ENCODE data around the gene ISG20L2.

ISG20L2 gene

DNA sequence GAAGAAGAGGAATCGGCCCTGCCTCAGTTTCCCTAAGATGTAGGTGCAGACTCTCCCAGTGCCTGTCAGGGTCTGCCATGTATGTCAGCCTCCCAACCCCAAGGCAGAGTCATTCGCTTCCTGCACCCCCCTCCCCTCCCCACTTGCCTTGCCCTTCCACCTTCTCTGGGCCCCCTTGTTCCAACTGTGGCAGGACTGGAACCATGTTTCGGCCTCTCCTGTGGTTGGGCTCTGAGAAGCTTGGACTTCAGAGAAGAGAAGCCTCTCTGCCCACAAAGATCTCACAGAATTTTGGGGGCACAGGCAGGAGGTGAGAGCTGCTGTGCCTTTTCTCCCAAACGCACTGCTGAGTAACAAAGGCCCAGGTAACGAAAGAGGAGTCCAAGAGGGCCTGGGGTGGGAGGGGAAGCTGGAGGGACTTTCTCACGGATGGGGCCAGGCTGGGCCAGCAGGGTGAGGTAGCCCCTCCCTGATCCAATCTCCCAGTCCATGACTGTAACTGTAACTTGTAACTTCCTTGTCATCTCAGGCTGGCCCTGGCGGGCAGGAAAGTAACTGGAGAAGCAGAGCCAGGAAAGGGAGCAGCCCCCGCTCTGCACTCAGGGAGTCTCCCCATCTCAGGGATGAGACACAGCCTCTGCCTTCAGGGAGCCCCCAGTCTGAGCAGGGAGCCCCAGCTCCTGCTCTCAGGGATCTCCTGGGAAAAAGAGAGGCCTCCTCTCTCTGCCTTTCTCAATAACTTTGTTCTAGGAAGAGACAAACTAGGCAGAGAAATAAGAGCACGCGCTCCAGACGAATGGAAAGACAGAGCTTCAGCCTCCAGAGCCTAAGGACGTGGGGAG lies 34.5 kb downstream of the ISG20L2 start:
- Mint-ChIP-seq H3K36me3 (peaks cover 6% of the 10 kb centered on the region), H3K4me3 (no peak overlapping the region), H3K4me1 (peaks cover 30% of the 10 kb centered on the region), H3K9me3 (no peaks in the 10 kb centered on the region), H3K27ac (no peak overlapping the region)
- no peak for ATAC-seq
- DNase-seq (ENCODE audit: low spot score in 2 of 2), result no peak

DNA sequence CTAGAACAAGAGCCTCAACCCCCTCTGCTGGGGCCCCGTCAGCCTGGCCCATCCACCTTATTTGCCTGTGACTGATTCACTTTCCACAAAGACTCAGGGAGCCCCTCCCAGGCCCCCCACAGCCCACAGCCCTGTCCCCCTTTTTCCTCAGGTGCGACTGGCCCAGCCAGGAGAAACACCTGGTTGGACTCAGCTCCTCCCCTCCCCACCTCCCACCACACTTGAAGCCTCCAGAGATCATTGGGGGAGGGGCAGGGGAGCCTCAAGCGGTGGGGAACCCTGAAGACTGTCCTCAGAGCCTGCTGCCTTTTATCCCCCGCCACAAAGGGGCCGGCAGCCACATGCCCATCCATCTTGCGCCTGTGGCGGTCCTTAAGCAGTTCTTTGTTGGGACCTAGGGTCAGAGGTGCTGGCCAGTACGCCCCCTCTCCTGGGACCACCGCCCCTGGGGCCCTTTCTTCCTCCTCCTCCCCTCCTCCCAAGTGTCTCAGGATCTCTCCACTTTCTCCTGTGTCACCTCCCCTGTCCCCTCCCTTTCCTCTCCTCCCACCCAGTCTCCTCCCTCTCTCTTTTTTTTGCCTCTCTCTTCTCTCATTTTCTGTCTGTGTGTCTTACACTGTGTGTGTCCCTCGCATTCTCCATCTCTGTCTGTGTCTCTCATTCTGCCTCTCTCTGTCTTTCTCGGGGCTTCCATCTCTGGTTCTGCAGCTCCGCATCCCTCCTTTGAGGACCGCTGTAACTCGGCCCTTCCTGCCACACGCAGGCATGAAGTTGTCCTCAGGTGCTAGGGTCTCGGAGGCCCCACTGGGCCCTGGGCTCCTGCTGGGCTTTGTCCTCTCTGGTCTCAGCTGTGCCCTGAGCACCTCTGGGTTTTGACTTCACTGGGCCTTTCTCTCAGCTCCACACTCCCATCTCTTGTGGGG lies 35.4 kb downstream of the ISG20L2 start:
- DNase-seq (ENCODE audit: low spot score in 2 of 2) (no peak), ATAC-seq (no peak)
- H3K27ac Mint-ChIP-seq, result no peak overlapping the region
- H3K4me1 Mint-ChIP-seq, result peaks cover 30% of the 10 kb centered on the region
- H3K4me3 Mint-ChIP-seq, result no peak overlapping the region
- no peaks in the 10 kb centered on the region for H3K36me3 Mint-ChIP-seq
- no peaks in the 10 kb centered on the region for H3K9me3 Mint-ChIP-seq

DNA sequence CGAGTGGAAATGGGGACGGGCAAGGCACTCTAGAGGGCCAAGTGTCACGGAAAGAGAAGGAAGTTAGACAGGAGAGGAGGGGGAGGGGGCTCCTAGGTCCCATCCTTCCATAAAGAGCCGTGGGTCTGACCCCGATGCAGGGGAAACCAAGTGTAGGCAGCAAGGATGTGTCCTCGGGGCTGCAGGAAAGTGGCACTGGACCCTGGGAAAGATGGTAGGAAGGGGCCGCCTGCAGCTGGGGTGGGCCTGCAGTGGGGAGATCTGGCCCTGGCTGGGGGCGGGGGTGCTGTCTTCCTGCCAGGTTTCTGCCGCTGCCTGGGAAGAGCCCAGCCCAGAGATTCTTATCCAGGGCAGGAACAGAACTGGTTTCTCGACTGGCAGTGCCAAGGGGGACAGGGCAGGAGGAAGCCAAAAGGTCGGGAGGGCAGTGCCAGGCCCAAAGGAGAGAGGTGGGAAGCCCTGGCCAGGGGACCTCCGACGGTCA lies 36.1 kb downstream of the ISG20L2 start:
- H3K4me1 Mint-ChIP-seq, result peaks cover 30% of the 10 kb centered on the region
- H3K9me3 Mint-ChIP-seq, result no peaks in the 10 kb centered on the region
- H3K36me3 Mint-ChIP-seq, result no peaks in the 10 kb centered on the region
- no peak overlapping the region for H3K27ac Mint-ChIP-seq
- DNase-seq (ENCODE audit: low spot score in 2 of 2) (no peak), ATAC-seq (no peak)
- no peak overlapping the region for H3K4me3 Mint-ChIP-seq

DNA sequence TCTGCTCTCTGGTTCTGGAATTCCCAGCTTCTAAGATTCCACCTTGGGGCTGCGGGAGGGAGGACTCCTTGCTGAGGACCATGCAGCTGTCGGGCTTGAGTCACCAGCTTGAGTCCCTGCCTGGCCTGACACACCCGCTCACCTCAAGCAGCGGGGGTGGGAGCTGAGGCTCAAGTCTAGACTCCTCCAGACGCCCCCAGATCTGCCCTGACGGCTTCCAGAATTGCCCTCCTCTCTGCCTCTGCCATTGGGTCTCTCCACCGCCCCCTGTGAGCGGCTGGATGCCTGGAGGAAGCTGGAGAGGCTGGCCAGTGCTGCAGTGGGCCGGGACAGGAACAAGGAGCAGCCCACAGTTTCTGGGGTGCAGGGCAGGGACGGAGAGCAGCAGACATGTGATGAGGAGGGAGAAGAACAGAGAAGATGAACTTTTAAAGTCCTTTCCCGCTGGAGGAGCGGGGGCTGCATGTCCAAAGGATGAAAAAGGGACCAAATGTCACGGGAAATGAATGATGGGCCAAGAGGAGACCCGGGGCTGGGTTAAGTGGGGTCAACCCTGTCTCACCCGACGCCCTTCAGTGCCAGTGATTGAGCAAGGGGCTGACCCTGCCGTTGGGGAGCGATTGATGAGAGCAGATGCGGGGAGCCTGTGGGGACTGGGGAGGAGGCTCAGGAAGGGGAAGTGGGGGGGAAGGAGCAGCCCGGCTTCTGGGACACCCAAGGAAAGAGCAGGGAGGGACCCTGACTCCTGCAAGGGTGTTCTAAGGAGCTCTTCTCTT lies 36.7 kb downstream of the ISG20L2 start:
- Mint-ChIP-seq H3K4me3 (no peak overlapping the region), H3K27ac (no peak overlapping the region), H3K4me1 (peaks cover 30% of the 10 kb centered on the region), H3K36me3 (no peaks in the 10 kb centered on the region), H3K9me3 (no peaks in the 10 kb centered on the region)
- ATAC-seq (no peak), DNase-seq (ENCODE audit: low spot score in 2 of 2) (no peak)

DNA sequence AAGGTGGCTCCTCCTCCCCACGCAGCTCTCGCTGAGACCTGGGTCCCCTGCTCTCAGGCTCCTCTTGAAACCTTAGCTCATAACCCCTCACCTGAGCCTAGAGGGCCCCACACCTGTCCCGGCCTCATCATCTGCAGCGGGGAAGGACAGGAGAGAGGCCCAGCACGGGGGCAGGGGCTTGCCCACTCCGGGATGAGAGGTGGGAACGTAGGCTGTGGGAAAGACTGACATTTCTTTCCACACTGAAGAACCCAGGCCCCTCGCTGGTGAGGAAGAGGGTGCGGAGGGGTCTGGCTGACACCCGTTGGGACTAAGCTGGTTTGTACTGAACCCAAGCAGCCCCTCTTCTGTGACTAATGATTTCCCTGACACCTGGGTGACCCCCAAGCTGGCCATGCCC lies 37.4 kb downstream of the ISG20L2 start:
- H3K4me3 Mint-ChIP-seq, result no peak overlapping the region
- no peaks in the 10 kb centered on the region for H3K36me3 Mint-ChIP-seq
- H3K9me3 Mint-ChIP-seq, result no peaks in the 10 kb centered on the region

DNA sequence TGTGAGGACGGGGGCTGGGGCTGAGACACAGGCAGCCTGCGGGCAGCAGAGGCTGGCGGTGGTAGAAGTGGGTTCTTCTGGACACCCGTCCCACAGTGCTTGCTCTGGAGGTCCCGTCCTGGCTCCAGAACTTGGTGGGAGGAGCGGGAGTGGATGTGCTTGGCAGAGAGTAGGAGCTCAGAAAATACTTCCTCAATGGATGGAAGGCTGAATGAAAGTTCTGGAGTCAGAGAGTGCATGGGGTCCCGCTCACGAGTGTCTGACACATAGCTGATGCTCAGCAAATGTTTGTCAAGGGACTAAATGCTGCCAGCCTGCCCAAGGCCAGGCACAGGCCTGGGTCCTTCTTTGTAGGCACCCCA lies 37.9 kb downstream of the ISG20L2 start:
- H3K4me3 Mint-ChIP-seq, result no peak overlapping the region

More for the DNA sequence above, 37.4 kb downstream of the ISG20L2 start:
- no peak overlapping the region for H3K27ac Mint-ChIP-seq
- no peak for DNase-seq (ENCODE audit: low spot score in 2 of 2)
- ATAC-seq, result no peak
- H3K4me1 Mint-ChIP-seq, result peaks cover 30% of the 10 kb centered on the region

DNA sequence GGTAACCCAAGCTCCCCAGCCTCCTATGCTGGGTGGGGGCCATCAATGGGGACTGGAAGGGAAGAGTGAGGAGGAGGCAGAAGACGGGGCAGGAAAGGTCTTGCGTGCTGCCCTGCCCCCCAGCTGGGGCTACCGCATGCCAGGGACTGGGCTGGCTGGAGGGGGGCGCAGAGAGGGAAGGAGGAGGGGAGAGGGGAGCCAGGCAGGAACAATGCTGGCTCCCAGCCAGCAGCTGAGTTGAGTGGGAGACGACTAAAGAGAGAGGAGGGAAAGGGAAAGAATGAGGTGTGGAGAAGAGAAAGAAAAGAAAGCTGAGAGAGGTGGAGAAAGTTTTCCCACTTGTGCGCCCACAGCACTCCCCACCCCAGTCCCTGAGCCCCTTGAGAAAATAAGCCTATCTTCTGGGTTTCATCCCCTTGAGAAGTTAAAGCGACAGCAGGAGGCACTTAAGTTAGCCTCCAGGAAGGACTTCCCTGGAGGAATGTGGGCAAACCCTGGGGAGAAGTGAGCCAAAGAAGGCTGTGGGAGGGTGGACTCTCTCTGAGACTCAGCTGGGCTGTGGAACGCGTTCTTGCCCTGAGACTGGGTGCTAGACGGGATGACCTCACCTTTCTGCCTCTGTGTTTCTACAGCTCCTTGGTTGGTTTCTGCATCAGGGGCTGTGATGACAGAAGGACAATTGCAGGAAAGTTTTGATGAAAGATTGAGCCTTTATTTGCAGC lies 38.5 kb downstream of the ISG20L2 start:
- Mint-ChIP-seq H3K4me3 (peak overlapping the region; percentile 30), H3K27ac (no peak overlapping the region), H3K4me1 (peaks cover 30% of the 10 kb centered on the region), H3K36me3 (no peaks in the 10 kb centered on the region), H3K9me3 (no peaks in the 10 kb centered on the region)
- DNase-seq (ENCODE audit: low spot score in 2 of 2), result no peak
- ATAC-seq, result no peak

More for the DNA sequence above, 37.9 kb downstream of the ISG20L2 start:
- DNase-seq (ENCODE audit: low spot score in 2 of 2) (no peak), ATAC-seq (no peak)
- no peaks in the 10 kb centered on the region for H3K36me3 Mint-ChIP-seq
- peaks cover 30% of the 10 kb centered on the region for H3K4me1 Mint-ChIP-seq
- H3K9me3 Mint-ChIP-seq, result no peaks in the 10 kb centered on the region
- H3K27ac Mint-ChIP-seq, result no peak overlapping the region

DNA sequence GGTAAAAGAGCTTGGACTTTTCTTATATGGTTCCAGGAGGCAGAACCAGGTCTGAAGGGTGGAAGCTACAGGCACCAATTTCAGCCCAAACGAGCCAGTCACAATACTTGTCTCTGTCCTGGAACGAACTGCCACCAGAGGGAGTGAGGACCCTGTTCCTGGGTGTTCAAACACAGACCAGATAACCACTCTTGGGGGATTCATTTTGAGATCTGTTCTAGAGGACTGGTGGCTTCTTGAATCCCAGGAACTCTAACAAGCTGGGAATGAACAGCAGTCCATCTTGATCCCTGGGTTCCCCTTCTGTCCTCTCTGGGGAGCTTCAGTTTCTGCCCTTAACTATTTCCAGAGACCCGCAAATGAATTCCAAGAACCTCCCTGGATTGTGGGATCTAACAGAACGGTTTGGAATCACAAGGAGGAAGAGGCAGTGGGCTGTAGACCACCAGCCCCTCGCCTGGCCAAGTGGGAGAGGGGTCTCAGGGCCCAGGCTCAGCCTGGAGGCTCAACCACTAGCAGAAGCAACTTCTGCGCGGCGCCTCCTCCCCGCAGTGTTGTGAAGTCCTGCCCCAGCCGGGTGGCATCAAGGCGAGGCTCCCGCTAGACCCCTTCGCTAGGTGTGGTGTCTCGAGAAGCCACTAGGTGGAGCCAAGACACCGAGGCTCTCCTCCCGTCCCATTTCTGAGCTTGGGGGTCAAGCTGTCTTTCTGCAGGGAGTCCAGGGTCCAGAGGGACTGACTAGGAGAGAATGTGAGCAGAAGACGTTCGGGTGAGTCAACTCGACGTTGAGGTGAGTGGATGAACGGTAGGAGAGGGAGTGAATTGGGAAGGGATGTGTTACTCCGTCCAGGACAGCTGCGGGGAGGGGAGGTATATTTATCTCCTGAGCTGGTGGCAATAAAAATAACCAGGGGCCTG lies 39.3 kb downstream of the ISG20L2 start:
- H3K4me1 Mint-ChIP-seq, result peaks cover 37% of the 10 kb centered on the region
- no peak overlapping the region for H3K27ac Mint-ChIP-seq
- H3K4me3 Mint-ChIP-seq, result peak overlapping the region; percentile 30

DNA sequence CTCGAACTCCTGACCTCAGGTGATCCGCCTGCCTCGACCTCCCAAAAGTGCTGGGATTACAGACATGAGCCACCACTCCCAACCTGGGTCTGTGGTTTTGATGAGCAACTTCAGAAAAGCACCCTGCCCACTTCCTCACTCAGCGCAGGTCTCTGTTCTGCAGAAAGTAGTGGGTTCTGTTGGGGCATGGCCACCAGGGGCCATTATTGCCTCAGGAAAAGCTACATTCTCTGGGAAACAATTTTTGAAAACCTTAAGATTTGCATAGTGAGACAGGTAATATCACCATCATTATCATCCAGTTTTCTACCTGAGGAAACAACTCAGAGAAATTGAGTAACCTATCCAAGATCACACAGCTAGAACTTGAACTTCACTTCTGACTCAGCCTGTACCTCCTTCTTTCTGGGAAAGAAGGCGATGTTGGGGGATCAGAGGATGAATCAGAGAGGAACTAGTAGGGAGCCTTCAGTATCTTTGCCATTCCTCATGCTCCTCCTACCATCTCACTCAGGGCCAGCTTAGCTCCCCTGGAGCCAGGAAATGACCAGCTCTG lies 44.3 kb downstream of the ISG20L2 start:
- peaks cover 22% of the 10 kb centered on the region for H3K4me1 Mint-ChIP-seq
- H3K9me3 Mint-ChIP-seq, result no peaks in the 10 kb centered on the region
- peak overlapping the region; percentile 6 for H3K4me3 Mint-ChIP-seq

More for the DNA sequence above, 39.3 kb downstream of the ISG20L2 start:
- no peaks in the 10 kb centered on the region for H3K9me3 Mint-ChIP-seq
- DNase-seq (ENCODE audit: low spot score in 2 of 2) (peak; percentile 70 to 89), ATAC-seq (peak; percentile 96)
- H3K36me3 Mint-ChIP-seq, result no peaks in the 10 kb centered on the region

DNA sequence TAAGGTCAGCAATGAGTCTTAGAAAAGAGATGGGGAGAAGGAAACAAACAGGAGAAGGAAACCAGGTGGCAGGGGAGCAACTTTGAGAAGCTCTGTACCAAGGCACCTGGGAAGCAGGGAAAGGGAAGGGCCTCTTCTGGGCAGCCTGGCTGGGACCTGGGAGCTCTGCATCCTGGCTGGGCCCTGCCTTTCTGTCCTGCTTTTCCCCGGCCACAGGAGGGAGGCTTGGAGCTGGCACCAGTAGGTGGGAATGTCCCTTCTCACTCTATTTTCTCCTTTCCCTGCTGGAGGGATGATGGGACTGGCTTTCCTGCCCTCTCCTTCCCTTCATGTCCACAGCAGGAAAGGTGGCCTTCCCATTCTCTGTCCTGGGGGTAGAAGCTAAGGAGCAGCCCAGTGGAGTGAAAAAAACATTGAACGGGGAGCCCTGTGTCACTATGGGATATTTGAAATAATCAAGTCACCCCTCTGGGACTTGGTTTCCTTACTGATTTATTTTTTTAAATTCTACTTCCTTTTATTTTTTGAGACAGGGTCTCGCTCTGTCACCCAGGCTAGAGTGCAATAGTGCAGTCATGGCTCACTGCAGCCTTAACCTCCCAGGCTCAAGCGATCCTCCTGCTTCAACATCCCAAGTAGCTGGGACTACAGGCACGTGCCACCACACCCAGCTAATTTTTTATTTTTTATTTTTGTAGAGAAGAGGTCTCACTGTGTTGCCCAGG lies 46.2 kb downstream of the ISG20L2 start:
- ATAC-seq (no peak), DNase-seq (ENCODE audit: low spot score in 2 of 2) (no peak)
- Mint-ChIP-seq H3K36me3 (no peaks in the 10 kb centered on the region), H3K9me3 (no peaks in the 10 kb centered on the region), H3K27ac (no peak overlapping the region), H3K4me3 (no peak overlapping the region), H3K4me1 (peaks cover 29% of the 10 kb centered on the region)

More for the DNA sequence above, 44.3 kb downstream of the ISG20L2 start:
- DNase-seq (ENCODE audit: low spot score in 2 of 2), result no peak
- H3K36me3 Mint-ChIP-seq, result no peaks in the 10 kb centered on the region
- ATAC-seq, result peak; percentile 87
- peak overlapping the region; percentile 20 for H3K27ac Mint-ChIP-seq

DNA sequence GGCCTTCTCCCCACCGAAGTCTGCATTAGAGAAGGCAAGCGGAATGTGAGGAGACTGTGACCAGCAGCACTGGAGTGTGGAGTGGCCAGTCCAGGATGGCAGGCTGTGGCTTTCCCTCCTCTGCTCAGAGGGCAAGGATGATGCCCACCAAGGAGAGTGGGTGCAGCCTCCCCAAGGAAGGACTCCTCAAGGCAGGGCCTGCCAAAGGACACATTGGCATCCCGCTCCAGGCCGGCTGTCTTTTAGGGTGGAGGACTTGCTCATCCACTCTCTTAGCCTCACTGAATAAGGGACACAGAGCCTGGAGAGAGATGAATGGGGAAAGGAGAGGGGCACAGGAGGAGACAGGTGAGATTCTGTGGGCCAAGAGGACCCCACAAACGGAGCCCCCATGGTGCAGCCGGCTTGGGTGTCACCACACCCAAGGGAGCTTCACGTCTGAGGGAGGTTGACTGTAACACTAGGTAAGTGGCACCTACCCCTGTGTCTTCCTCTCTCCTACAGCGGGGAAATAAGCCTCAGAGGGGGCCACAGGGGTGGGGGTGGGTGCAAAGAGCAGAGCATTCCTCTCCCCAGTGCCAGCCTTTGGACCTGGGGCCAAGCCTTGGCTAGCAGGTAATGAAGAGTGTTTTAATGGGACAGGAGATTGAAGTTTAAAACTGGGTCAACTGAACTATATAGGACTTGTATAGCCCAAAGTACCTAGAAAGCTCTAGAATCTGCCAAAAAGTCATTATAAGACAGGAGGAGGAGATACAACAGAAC lies 47.2 kb downstream of the ISG20L2 start:
- H3K9me3 Mint-ChIP-seq, result no peaks in the 10 kb centered on the region
- no peak overlapping the region for H3K4me3 Mint-ChIP-seq
- peaks cover 34% of the 10 kb centered on the region for H3K4me1 Mint-ChIP-seq
- ATAC-seq, result no peak
- H3K36me3 Mint-ChIP-seq, result no peaks in the 10 kb centered on the region
- DNase-seq (ENCODE audit: low spot score in 2 of 2), result no peak
- H3K27ac Mint-ChIP-seq, result no peak overlapping the region

DNA sequence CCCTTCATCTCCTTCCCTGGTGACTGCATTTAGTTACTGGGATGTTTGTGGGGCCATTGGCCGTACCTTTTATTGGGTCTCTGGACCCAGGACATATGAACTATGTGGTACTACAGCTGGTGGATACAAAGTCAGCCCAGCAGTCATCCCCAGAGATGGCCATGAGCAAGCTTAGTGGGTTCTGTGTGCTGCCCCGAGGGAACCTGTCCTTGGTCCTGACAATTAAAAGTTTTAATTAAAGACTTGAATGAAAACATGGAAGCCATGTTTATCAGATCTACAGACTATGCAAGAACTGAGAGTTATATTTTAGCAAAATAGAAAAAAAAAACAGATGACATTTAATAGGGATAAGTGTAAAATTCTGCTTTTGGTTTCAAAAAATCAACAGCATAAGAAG lies 48.5 kb downstream of the ISG20L2 start:
- H3K9me3 Mint-ChIP-seq, result no peaks in the 10 kb centered on the region
- DNase-seq (ENCODE audit: low spot score in 2 of 2), result no peak
- peaks cover 34% of the 10 kb centered on the region for H3K4me1 Mint-ChIP-seq
- no peak for ATAC-seq
- no peaks in the 10 kb centered on the region for H3K36me3 Mint-ChIP-seq
- H3K4me3 Mint-ChIP-seq, result no peak overlapping the region
- H3K27ac Mint-ChIP-seq, result no peak overlapping the region
